ENCODE data around the gene TOR4A.

The TOR4A gene

DNA sequence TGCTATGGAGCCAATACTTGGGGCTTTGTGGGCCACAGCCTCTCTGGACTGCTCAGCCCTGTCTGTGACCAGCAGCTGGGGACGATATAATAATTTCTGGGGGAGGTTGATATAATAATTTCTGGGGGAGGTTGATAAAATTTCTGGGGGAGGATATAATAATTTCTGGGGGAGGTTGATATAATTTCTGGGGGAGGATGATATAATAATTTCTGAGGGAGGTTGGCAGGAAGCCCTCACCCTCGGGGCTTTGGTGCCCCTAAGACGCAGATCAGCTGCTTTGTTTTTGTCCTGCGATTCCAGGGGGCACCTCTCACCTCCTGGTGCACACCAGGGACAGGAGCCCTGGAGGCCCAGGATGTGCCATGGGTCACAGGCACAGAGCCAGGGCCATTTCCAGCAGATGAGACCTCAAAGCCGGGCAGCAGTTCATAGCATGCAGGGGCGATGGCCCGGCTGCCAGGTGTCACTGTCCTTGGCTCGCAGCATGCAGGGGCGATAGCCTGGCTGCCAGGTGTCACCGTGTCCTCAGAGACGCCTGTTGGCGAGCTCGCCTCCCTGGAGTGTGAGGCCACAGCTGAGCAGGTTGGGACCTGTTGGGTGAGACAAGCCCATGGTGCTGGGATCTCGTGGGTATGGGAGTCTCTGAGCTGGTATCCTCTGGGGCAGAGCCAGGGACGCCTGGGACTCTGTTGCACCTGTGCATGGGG lies 3.8 kb upstream of the TOR4A start:
- no peak overlapping the region for H3K27ac ChIP-seq (ENCODE audit: insufficient read depth, low read depth, low read length, poor library complexity, severe bottlenecking)
- no peaks in the 10 kb centered on the region for H3K9me3 ChIP-seq (ENCODE audit: control insufficient read depth, low read length)
- no peak overlapping the region for H3K4me3 ChIP-seq (ENCODE audit: insufficient read depth, low read depth, low read length)
- H3K4me1 ChIP-seq (ENCODE audit: control insufficient read depth, insufficient read depth, low read length), result peaks cover 25% of the 10 kb centered on the region
- peaks cover 2% of the 10 kb centered on the region for H3K36me3 ChIP-seq (ENCODE audit: control insufficient read depth, insufficient read depth, low read length)
- WGBS, 2 experiments, result 89% methylated on average over 15 of the region's 15 CpGs
- peaks cover 15% of the 10 kb centered on the region for H3K27me3 ChIP-seq (ENCODE audit: control insufficient read depth, insufficient read depth, low read length, poor library complexity, severe bottlenecking)

DNA sequence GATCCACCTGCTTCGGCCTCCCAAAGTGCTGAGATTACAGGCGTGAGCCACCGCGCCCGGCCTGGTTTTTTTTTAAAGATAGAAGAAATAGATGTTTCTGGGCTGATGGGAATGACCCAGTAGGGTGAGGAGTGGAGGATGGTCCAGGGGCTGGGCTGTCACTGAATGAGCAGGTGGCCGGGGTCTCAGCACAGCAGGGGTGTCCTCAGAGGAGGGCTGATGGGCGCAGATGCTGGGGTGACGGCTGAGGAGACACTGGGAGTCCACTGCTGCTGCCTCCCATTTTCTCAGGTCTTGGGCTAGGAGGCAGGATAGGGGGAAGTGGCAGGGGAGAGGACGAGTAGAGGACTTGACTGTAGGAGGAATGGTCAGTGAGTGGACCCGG lies 2.3 kb upstream of the TOR4A start:
- WGBS, 2 experiments, result 92 to 93% methylated on average over 10 of the region's 10 CpGs
- Histone ChIP-seq H3K4me1 (ENCODE audit: control insufficient read depth, insufficient read depth, low read length) (peaks cover 25% of the 10 kb centered on the region), H3K27ac (ENCODE audit: insufficient read depth, low read depth, low read length, poor library complexity, severe bottlenecking) (no peak overlapping the region), H3K4me3 (ENCODE audit: insufficient read depth, low read depth, low read length) (no peak overlapping the region), H3K27me3 (ENCODE audit: control insufficient read depth, insufficient read depth, low read length, poor library complexity, severe bottlenecking) (peaks cover 19% of the 10 kb centered on the region), H3K36me3 (ENCODE audit: control insufficient read depth, insufficient read depth, low read length) (no peaks in the 10 kb centered on the region), H3K9me3 (ENCODE audit: control insufficient read depth, low read length) (no peaks in the 10 kb centered on the region)

DNA sequence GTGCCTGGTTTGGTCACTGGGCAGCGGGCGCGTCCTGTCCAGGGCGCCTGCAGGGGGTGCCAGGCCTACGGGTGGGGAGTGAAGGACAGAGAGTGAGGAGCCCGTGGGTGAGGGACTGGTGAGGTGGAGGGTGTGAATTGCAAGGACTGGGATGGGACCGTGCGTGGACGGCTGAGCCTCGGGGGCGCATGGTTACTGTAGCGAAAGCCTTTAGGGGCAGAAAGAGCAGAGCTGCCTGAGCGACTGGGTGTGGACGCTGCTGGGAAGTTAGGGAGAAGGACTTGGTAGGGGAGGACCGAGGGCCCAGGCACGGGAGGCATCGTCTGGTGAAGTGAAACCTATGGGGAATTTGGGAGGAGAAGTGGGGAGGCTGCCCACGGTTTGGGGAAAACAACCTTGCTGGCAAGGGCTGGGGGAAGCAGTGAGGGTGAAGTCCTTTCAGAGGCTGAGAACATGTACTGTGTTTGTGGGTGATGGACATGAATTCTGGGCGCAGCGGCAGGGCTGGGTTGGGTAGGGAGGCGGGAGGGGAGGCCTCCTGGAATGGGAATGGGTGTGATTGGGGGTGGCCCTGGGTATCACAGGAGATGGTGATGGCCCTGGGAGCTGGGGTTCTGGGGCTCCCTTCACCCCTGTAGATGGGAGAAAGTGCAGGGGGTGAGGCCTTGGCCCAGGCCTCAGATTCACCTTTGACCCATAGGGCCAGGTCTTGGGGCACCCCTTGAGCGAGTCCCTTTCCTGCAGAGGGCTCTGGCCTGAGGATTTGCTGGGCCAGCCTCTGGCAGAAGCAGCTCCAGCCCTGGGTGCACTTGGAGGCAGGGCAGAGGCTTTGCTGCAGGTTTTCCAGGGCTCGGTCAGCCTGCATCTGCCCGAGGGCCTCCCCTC lies 1.7 kb upstream of the TOR4A start:
- Histone ChIP-seq H3K4me1 (ENCODE audit: control insufficient read depth, insufficient read depth, low read length) (peaks cover 25% of the 10 kb centered on the region), H3K9me3 (ENCODE audit: control insufficient read depth, low read length) (no peaks in the 10 kb centered on the region), H3K27ac (ENCODE audit: insufficient read depth, low read depth, low read length, poor library complexity, severe bottlenecking) (no peak overlapping the region), H3K36me3 (ENCODE audit: control insufficient read depth, insufficient read depth, low read length) (no peaks in the 10 kb centered on the region), H3K4me3 (ENCODE audit: insufficient read depth, low read depth, low read length) (no peak overlapping the region), H3K27me3 (ENCODE audit: control insufficient read depth, insufficient read depth, low read length, poor library complexity, severe bottlenecking) (peaks cover 19% of the 10 kb centered on the region)
- WGBS, 2 experiments, result 90 to 91% methylated on average over 24 of the region's 24 CpGs

DNA sequence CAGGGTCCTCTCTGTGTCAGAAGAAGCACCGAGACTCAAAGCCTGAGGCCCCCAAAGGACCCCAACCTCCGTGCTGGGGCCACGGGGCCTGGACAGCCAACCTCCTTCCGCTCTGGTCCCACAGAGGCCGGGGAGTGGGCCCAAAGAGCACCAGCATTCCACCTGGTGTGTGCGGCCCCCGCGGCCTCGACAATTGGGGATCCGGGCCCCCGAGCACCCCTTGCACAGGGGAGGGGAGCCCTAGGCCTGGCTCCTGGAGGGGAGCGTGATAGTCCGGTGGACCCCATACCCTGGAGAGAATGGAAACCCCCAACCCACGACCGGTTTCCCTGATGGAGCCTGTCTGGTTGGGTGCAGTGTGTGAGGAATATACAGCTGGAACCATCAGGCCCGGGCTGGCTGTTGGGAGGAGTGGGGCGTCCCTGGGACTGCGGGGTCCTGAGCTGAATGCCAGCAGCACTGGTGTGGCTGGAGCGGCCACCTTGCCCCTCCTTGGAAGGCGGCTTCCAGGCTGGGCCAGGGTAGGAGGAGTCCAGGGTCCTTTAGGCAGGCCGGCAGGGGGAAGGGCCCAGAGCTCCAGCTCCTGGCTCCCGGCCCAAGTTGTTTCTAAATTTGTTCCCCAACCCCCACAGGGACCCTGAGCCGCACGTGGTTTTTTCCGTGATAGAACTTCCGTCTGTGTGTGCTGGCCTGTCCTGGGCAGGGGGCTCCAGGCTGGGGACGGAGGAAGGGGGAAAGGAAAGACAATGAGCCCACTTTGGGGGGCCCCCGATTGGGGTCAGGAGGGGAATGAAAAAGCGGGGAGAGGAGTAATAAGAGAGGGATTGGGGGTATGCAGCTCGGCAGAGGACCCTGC lies 825 bp upstream of the TOR4A start:
- 52 to 53% methylated on average over 30 of the region's 30 CpGs for WGBS, 2 experiments
- Histone ChIP-seq H3K36me3 (ENCODE audit: control insufficient read depth, insufficient read depth, low read length) (no peaks in the 10 kb centered on the region), H3K4me1 (ENCODE audit: control insufficient read depth, insufficient read depth, low read length) (peaks cover 25% of the 10 kb centered on the region), H3K4me3 (ENCODE audit: insufficient read depth, low read depth, low read length) (no peak overlapping the region), H3K27me3 (ENCODE audit: control insufficient read depth, insufficient read depth, low read length, poor library complexity, severe bottlenecking) (peaks cover 19% of the 10 kb centered on the region), H3K9me3 (ENCODE audit: control insufficient read depth, low read length) (no peaks in the 10 kb centered on the region), H3K27ac (ENCODE audit: insufficient read depth, low read depth, low read length, poor library complexity, severe bottlenecking) (peak overlapping the region; percentile 62)

DNA sequence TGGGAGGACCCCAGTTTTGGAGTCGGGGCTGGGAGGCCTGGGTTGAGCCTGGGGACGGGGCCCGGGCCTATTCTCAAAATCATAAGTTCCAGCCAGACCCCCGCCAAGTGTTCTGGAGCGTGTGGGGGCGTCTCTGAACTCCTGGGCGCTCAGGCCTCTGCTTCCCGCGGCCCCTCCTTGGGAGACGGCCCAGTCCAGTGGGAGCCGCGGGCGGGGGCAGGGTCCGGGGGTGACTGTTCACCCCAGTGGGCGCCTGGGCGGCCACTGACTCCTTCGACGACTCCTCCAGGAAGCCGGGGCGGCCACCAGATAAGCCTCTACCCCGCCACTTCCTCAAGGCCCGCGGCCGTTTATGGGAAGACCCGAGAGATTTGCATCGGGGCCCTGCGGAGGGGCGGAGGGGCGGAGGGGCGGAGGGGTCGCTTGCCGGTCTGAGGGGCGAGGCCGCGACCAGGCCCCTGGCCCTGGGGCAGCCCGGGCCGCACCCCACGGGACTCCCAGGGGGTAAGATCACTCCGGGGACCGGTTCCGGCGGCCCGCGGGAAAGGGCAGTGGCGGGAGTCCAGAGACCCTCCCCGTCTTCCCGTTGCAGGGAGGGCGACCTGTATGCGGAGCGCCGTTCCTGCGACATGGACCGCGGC lies 655 bp downstream of the TOR4A start:
- WGBS, 2 experiments, result 23% methylated on average over 54 of the region's 54 CpGs
- Histone ChIP-seq H3K36me3 (ENCODE audit: control insufficient read depth, insufficient read depth, low read length) (no peaks in the 10 kb centered on the region), H3K4me1 (ENCODE audit: control insufficient read depth, insufficient read depth, low read length) (peaks cover 25% of the 10 kb centered on the region), H3K27me3 (ENCODE audit: control insufficient read depth, insufficient read depth, low read length, poor library complexity, severe bottlenecking) (peaks cover 19% of the 10 kb centered on the region), H3K9me3 (ENCODE audit: control insufficient read depth, low read length) (no peaks in the 10 kb centered on the region), H3K27ac (ENCODE audit: insufficient read depth, low read depth, low read length, poor library complexity, severe bottlenecking) (no peak overlapping the region), H3K4me3 (ENCODE audit: insufficient read depth, low read depth, low read length) (peak overlapping the region; percentile 31)

DNA sequence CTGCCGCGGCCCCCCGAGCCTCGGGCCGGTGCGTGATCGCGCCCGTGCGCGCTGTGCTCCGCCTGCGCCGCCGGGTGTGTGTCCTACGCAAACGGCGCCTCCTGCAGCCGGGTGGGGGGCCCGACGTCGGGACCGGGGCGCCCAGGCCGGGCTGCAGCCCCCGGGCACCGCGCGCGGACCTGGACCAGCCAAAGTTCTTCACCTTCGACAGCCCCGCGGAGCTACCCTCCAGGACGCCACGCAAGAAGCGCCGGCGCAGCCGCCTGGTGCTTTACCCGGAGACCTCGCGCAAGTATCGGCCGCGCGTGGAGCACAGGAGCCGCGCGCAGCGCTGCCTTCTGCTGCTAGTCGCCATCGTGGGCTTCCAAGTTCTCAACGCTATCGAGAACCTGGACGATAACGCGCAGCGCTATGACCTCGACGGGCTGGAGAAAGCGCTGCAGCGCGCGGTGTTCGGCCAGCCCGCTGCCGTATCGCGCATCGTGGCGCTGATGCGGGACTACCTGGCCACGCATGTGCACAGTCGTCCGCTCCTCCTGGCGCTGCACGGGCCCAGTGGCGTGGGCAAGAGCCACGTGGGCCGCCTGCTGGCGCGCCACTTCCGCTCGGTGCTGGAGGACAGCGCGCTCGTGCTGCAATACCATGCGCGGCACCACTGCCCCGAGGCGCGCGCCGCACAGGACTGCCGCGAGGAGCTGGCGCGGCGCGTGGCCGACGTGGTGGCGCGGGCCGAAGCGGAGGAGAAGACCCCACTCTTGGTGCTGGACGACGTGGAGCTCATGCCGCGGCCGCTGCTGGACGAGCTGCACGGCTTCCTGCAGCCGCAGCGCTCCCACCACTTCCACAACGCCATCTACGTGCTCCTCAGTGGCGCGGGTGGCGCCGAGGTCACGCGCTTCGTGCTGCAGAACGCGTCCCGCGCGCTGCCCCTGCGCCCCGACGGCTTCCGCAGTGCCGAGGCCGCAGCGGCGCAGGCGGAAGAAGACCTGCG lies 1.5 kb downstream of the TOR4A start:
- peaks cover 19% of the 10 kb centered on the region for H3K27me3 ChIP-seq (ENCODE audit: control insufficient read depth, insufficient read depth, low read length, poor library complexity, severe bottlenecking)
- no peaks in the 10 kb centered on the region for H3K36me3 ChIP-seq (ENCODE audit: control insufficient read depth, insufficient read depth, low read length)
- H3K4me3 ChIP-seq (ENCODE audit: insufficient read depth, low read depth, low read length), result peak overlapping the region; percentile 31
- WGBS, 2 experiments, result 85 to 86% methylated on average over 139 of the region's 139 CpGs
- peaks cover 25% of the 10 kb centered on the region for H3K4me1 ChIP-seq (ENCODE audit: control insufficient read depth, insufficient read depth, low read length)
- no peaks in the 10 kb centered on the region for H3K9me3 ChIP-seq (ENCODE audit: control insufficient read depth, low read length)
- no peak overlapping the region for H3K27ac ChIP-seq (ENCODE audit: insufficient read depth, low read depth, low read length, poor library complexity, severe bottlenecking)

DNA sequence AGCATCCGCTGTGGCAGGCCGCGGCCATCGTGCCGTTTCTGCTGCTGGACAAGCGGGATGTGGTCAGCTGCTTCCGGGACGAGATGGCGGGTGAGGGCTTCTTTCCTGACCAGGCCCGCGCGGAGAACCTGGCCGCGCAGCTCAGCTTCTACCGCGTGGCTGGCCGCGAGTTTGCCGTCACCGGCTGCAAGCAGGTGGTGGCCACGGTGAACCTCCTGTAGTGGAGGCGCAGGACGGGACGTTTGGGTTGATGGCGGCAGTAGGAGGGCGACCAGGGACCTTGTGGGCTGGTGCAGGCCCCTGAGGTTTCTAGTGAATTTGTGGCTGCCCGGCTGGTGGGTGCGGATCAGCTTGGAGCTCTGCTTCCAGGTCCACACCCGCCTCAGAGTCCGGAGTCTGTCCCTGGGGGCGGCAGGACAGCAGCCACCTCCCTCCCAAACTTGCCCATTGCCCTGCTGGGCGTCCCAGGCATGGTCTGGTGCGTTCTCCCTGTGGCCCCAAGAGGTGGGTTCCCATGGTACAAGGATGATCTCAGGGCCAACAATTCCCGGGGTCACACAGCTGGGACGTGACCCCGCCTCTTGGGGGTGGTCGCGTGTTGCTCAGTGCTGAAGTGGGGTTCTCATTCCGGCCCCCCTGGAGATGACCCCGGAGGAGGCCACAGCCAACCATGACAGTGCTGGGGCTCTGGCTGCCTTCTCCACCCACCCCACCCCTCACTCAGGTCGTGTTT lies 2.4 kb downstream of the TOR4A start:
- 95% methylated on average over 41 of the region's 41 CpGs for WGBS, 2 experiments

DNA sequence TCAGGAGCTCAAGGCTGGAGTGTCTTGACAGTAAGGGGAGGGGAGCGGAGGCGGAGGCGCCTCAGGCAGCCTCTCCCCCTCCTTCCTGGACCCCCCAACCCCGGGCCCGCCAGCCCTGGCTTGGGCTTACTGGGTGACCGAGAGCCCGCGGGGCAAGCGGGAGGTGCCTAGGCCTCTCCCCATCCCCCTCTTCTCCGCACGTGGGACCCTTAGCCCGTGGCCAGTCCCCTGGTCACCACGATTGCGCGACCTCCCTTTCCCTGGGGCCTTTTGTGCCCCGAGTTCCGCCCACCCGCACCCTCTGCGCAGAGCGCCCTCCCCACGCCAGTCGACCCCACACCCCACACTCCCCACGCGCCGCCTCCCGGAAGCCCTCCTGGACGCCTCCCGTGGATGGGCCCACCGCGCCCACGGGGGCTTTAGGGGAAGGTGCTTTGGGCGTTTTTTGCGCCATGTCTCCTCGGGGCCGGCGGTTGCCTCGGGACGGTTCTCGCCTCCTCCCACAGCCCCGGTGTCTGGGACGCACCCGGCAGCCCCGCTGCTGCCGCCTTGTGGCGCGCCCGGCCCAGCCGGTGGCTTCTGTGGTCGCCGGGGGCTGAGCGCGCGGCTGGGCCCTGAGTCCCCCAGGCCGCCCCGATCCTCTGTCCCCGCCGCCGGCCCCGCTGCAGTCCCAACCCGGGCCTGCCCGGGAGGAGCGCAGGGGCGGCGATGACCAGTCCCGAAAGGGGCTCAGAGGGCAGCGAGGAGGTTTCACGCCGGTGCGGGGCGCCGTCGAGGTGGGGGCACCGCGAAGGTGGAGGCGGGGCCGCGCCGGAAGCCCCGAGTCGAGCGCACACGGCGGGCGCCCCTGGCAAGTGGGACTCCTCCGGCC lies 3.2 kb downstream of the TOR4A start:
- Histone ChIP-seq H3K36me3 (ENCODE audit: control insufficient read depth, insufficient read depth, low read length) (no peaks in the 10 kb centered on the region), H3K4me1 (ENCODE audit: control insufficient read depth, insufficient read depth, low read length) (peaks cover 22% of the 10 kb centered on the region), H3K9me3 (ENCODE audit: control insufficient read depth, low read length) (no peaks in the 10 kb centered on the region), H3K27me3 (ENCODE audit: control insufficient read depth, insufficient read depth, low read length, poor library complexity, severe bottlenecking) (peaks cover 19% of the 10 kb centered on the region), H3K27ac (ENCODE audit: insufficient read depth, low read depth, low read length, poor library complexity, severe bottlenecking) (no peak overlapping the region), H3K4me3 (ENCODE audit: insufficient read depth, low read depth, low read length) (no peak overlapping the region)
- 78 to 81% methylated on average over 85 of the region's 85 CpGs for WGBS, 2 experiments

More for the DNA sequence above, 2.4 kb downstream of the TOR4A start:
- Histone ChIP-seq H3K4me3 (ENCODE audit: insufficient read depth, low read depth, low read length) (no peak overlapping the region), H3K36me3 (ENCODE audit: control insufficient read depth, insufficient read depth, low read length) (no peaks in the 10 kb centered on the region), H3K27me3 (ENCODE audit: control insufficient read depth, insufficient read depth, low read length, poor library complexity, severe bottlenecking) (peaks cover 19% of the 10 kb centered on the region), H3K27ac (ENCODE audit: insufficient read depth, low read depth, low read length, poor library complexity, severe bottlenecking) (no peak overlapping the region), H3K4me1 (ENCODE audit: control insufficient read depth, insufficient read depth, low read length) (peaks cover 25% of the 10 kb centered on the region), H3K9me3 (ENCODE audit: control insufficient read depth, low read length) (no peaks in the 10 kb centered on the region)
